H1 (cell line): ENCODE results near the gene SSC5D. TPM values are rescaled to one million over a fixed set of nuclear protein-coding genes. Genes with fewer than 3 reads are reported as not detected.

Source experiments
- CREB1 ChIP-seq: IDR thresholded peaks from 2 replicates; pipeline ENCODE4 v1.6.1; 2012; ENCODE audit warnings: inconsistent platforms
- EGR1 ChIP-seq: IDR thresholded peaks from 2 replicates; pipeline ENCODE4 v1.6.1; 2011; ENCODE audit warnings: low read depth, low read length, borderline replicate concordance
- EP300 ChIP-seq, 2 experiments: IDR thresholded peaks; 1 replicate in 1 of 2; 2 replicates in 1 of 2; pipeline ENCODE4 v1.6.1; 2011 to 2012; ENCODE audit warnings: low read depth in 2 of 2, low read length in 2 of 2, mild to moderate bottlenecking in 2 of 2, borderline replicate concordance in 1 of 2, inconsistent platforms in 1 of 2, moderate library complexity in 1 of 2
- GABPA ChIP-seq: IDR thresholded peaks from 2 replicates; pipeline ENCODE4 v1.6.1; 2011; ENCODE audit warnings: mild to moderate bottlenecking, low read length, moderate library complexity, borderline replicate concordance; ENCODE audit not compliant: insufficient read depth
- JUN ChIP-seq: IDR thresholded peaks from 2 replicates; pipeline ENCODE4 v1.6.1; 2011; ENCODE audit warnings: low read depth, mild to moderate bottlenecking, improper control_type of control experiment, low read length
- POLR2A ChIP-seq, 2 experiments: IDR thresholded peaks; 1 replicate in 1 of 2; 2 replicates in 1 of 2; pipeline ENCODE4 v1.6.1; 2011; ENCODE audit warnings: low read depth in 2 of 2, low read length in 2 of 2, mild to moderate bottlenecking in 2 of 2; ENCODE audit errors: control extremely low read depth in 1 of 2
- RAD21 ChIP-seq, 2 experiments: IDR thresholded peaks in 1 of 2; conservative IDR thresholded peaks in 1 of 2; 2 replicates each; pipeline ENCODE4 v1.6.1; 2011; ENCODE audit warnings: low read depth in 2 of 2, low read length in 2 of 2, improper control_type of control experiment in 1 of 2, inconsistent platforms in 1 of 2, mild to moderate bottlenecking in 1 of 2, moderate library complexity in 1 of 2
- SAP30 ChIP-seq: fragments of 300-600 bp; sonication (generic); IDR thresholded peaks from 2 replicates; pipeline ENCODE4 v1.7.1; 2012; ENCODE audit warnings: low read length, moderate library complexity, mild to moderate bottlenecking, inconsistent platforms; ENCODE audit not compliant: insufficient read depth, insufficient replicate concordance
- SIRT6 ChIP-seq: IDR thresholded peaks from one replicate; pipeline ENCODE4 v1.7.1; 2012; ENCODE audit warnings: low read length, inconsistent platforms
- SRF ChIP-seq: IDR thresholded peaks from 2 replicates; pipeline ENCODE4 v1.6.1; 2011; ENCODE audit warnings: mild to moderate bottlenecking, low read depth, low read length, moderate library complexity
- TAF1 ChIP-seq: IDR thresholded peaks from 2 replicates; pipeline ENCODE4 v1.6.1; 2011; ENCODE audit warnings: mild to moderate bottlenecking, low read depth, low read length
- polyA plus RNA-seq, 7 experiments: library from polyadenylated mRNA; depleted of rRNA in 3 of 7; stranded (reverse) in 5 of 7; unstranded in 2 of 7; fragments of >200 nt in 5 of 7; fragments of 200-250 nt in 2 of 7; gene quantifications; 1 replicate in 5 of 7; 2 replicates in 1 of 7; 4 replicates in 1 of 7; pipeline versions ENCODE4 v1.2.1 to v1.2.3, GENCODE V29; 2011 to 2013; ENCODE audit warnings: missing spikeins in 2 of 7, mixed read lengths in 2 of 7
- total RNA-seq: library from RNA; stranded (reverse); fragmentation: NEBNext Ultra II Directional; extraction: Animal tissue kit (Norgen Biotek cat#: 25700); gene quantifications from 2 replicates; pipeline ENCODE4 v1.2.1, GENCODE V29; 2021

Gene SSC5D
- total and polyA plus RNA-seq, 2 of the 8 experiments (the other 6 are each of a cell fraction or from before 2014, with no cell fraction given): 0.39 to 1.7 TPM

GRCh38 chr19:55484593-55485438 is 3.4 kb upstream of the SSC5D start, which contains the start of gene NAT14 (continued):
- TF ChIP-seq EGR1 (peak; percentile 17; the same call in 1 of the 2 replicates), EP300 (IDR thresholded peaks at IDR 0.05; ENCODE audit: borderline replicate concordance in 1 of 2, low read depth in 2 of 2, low read length in 2 of 2) (peak in 1 of 2 experiments; percentile 50; a peak in 1 of 3 replicates), TAF1 (peak; percentile 70), SIRT6 (no peak), SRF (0 out of 2 replicates have a peak, but pooled peaks have one; percentile 31), SAP30 (no peak), GABPA (peak; percentile 78), RAD21 (IDR thresholded peaks at IDR 0.05 in 1 of 2, conservative IDR thresholded peaks at IDR 0.05 in 1 of 2; ENCODE audit: low read depth in 2 of 2, low read length in 2 of 2) (no peak), JUN (peak; percentile 35; the same call in 1 of the 2 replicates), POLR2A (IDR thresholded peaks at IDR 0.05; ENCODE audit: control extremely low read depth in 1 of 2, low read depth in 2 of 2, low read length in 2 of 2) (peak in 1 of 2 experiments; percentile 55; a peak in 2 of 3 replicates), CREB1 (peak; percentile 93)
